Measurements from ENCODE around the gene EMC10. TPM values are rescaled to one million over a fixed set of nuclear protein-coding genes. Genes with fewer than 3 reads are reported as not detected.

EMC10 gene
- total and polyA plus RNA-seq, 2 donors (not counting 3 experiments of a cell fraction or from before 2014, with no cell fraction given): 106 to 111 TPM

DNA sequence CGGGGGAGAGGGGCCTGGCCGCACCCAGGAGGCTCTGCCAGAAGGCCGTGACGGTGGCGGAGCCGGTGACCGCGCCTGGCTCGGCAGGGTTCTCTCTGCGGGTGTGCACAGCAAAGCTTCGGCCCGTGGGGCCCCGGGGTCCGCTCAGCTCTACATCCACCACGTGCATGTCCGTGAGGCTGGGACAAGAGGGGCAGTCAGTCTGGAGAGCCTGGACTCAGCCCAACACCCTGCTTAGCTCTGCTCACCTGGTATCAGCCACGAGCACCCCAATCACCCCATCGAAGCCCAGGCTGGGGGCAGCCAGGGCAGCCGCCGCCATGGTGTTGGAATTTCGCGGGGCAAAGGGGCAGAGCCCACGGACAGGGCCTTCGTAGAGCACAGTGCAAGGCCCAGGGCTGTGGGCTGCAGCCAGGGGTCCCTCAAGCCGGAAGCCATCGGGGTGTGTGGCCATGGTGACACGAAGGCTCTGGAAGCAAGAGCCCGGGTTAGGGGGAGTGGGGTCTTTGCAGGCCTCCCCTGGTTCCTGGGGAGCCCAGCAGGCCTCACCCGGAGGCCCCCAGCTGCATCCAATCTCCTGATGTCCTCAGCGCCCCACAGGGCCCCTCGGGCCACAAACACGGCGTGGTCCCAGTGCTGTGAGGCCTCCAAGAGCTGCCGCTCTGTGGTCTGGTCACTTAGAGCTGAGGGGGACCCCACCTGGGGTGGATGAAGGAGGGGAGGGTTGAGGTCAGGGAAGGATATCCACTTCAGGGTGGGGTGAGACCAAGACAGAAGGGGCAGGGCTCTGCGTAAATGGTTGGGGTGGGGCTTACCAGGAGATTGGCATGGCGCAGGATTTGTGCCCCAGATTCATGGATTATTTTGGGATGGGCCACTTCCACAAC lies 36.0 kb downstream of the EMC10 start:
- H4K20me1 ChIP-seq (replicated peaks; ENCODE audit: control insufficient read depth, extremely low read depth, insufficient read depth, low read length): no peaks in the 10 kb centered on the region
- no peak overlapping the region for H3K27ac ChIP-seq (ENCODE audit: insufficient read depth, low read depth, low read length)
- H3K79me2 ChIP-seq (ENCODE audit: control insufficient read depth, insufficient read depth, low read length): no peaks in the 10 kb centered on the region
- BruUV-seq (replicated peaks): no TSS peak
- no peaks in the 10 kb centered on the region for H3K9me3 ChIP-seq (replicated peaks; ENCODE audit: control insufficient read depth, insufficient read depth, low read length)
- ChIA-PET CTCF (interaction anchor here (1.7 kb wide), 2 partner anchors 25 to 144 kb away, joined by 6 to 10 read pairs; no protein-coding TSS in a partner anchor), POLR2A (no interaction called here)
- H3K27me3 ChIP-seq (ENCODE audit: control insufficient read depth in 2 of 2, insufficient read depth in 2 of 2, low read length in 2 of 2): no peaks in the 10 kb centered on the region
- DNase-seq (ENCODE audit: low read depth, low spot score) (no peak), FAIRE-seq (no peak)
- dilution Hi-C loops (cut with MboI; ENCODE audit: extremely low pct_ligation_motif_present, low sequenced_read_pairs): no loop called here
- no peak overlapping the region for H3K9ac ChIP-seq (replicated peaks; ENCODE audit: extremely low read depth, insufficient read depth, low read length)
- H3K36me3 ChIP-seq (ENCODE audit: control insufficient read depth in 2 of 2, extremely low read depth in 1 of 2, insufficient read depth in 2 of 2, low read length in 2 of 2): no peaks in the 10 kb centered on the region
- no peak overlapping the region for H3K4me3 ChIP-seq (replicated peaks in 1 of 3; ENCODE audit: insufficient read depth in 1 of 3, low read depth in 1 of 3, low read length in 3 of 3)
- H2AFZ ChIP-seq (ENCODE audit: low read depth, low read length): no peak overlapping the region
- no peak overlapping the region for H3K4me2 ChIP-seq (ENCODE audit: insufficient read depth, low read length)
- H3K4me1 ChIP-seq (ENCODE audit: control insufficient read depth, extremely low read depth, insufficient read depth, low read length): peaks cover 7% of the 10 kb centered on the region
- H3K9me1 ChIP-seq (replicated peaks; ENCODE audit: control insufficient read depth, extremely low read depth, insufficient read depth, low read length): no peaks in the 10 kb centered on the region
- TF ChIP-seq, protein P1, sequence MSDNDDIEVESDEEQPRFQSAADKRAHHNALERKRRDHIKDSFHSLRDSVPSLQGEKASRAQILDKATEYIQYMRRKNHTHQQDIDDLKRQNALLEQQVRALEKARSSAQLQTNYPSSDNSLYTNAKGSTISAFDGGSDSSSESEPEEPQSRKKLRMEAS (IDR thresholded peaks at IDR 0.05; ENCODE audit: insufficient read depth, insufficient read length): no peak
- TF ChIP-seq, protein P2, sequence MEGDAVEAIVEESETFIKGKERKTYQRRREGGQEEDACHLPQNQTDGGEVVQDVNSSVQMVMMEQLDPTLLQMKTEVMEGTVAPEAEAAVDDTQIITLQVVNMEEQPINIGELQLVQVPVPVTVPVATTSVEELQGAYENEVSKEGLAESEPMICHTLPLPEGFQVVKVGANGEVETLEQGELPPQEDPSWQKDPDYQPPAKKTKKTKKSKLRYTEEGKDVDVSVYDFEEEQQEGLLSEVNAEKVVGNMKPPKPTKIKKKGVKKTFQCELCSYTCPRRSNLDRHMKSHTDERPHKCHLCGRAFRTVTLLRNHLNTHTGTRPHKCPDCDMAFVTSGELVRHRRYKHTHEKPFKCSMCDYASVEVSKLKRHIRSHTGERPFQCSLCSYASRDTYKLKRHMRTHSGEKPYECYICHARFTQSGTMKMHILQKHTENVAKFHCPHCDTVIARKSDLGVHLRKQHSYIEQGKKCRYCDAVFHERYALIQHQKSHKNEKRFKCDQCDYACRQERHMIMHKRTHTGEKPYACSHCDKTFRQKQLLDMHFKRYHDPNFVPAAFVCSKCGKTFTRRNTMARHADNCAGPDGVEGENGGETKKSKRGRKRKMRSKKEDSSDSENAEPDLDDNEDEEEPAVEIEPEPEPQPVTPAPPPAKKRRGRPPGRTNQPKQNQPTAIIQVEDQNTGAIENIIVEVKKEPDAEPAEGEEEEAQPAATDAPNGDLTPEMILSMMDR (IDR thresholded peaks at IDR 0.05; ENCODE audit: extremely low read depth in 1 of 2, insufficient read depth in 1 of 2, low read depth in 1 of 2, low read length in 2 of 2): no peak
- TF ChIP-seq JUN (IDR thresholded peaks at IDR 0.05; ENCODE audit: borderline replicate concordance, insufficient read depth, insufficient read length, low read depth) (no peak), MYC (IDR thresholded peaks at IDR 0.05; ENCODE audit: low read depth, low read length) (no peak), POLR2A (IDR thresholded peaks at IDR 0.05; ENCODE audit: low read depth, low read length) (no peak), GATA2 (IDR thresholded peaks at IDR 0.05; ENCODE audit: insufficient read depth, insufficient read length, low read depth, low read length) (no peak)
- intact Hi-C loops (cut with micrococcal nuclease): no loop called here
